NT2/D1 (cell line): ENCODE data around the gene GCM1.

ENCODE experiments used
- DNase-seq: peaks from one replicate; pipeline ENCODE4 v3.0.0-alpha.2; 2011; ENCODE audit warnings: low read depth, low spot score
- H3K27me3 ChIP-seq: 2 replicates; pipeline ENCODE4 v1.6.0; 2011; ENCODE audit warnings: mild to moderate bottlenecking; ENCODE audit not compliant: insufficient read length, insufficient read depth
- H3K36me3 ChIP-seq: 2 replicates; pipeline ENCODE4 v1.6.1; 2011; ENCODE audit warnings: mild to moderate bottlenecking, low read length, mixed read lengths; ENCODE audit not compliant: insufficient read depth, insufficient read length
- H3K4me1 ChIP-seq: 2 replicates; pipeline ENCODE4 v1.5.1; 2011; ENCODE audit not compliant: insufficient read depth, insufficient read length
- H3K4me3 ChIP-seq: 2 replicates; pipeline ENCODE4 v1.5.1; 2011; ENCODE audit warnings: low read depth; ENCODE audit not compliant: insufficient read length
- H3K9ac ChIP-seq: 2 replicates; pipeline ENCODE4 v1.6.0; 2011; ENCODE audit warnings: low read depth; ENCODE audit not compliant: insufficient read length
- H3K9me3 ChIP-seq: 2 replicates; pipeline ENCODE4 v1.5.1; 2011; ENCODE audit warnings: mild to moderate bottlenecking, low read length; ENCODE audit not compliant: insufficient read depth
- SUZ12 ChIP-seq: IDR thresholded peaks from 2 replicates; pipeline ENCODE4 v1.6.1; 2011; ENCODE audit not compliant: insufficient read length, insufficient read depth; ENCODE audit errors: extremely low read depth
- YY1 ChIP-seq: IDR thresholded peaks from 2 replicates; pipeline ENCODE4 v1.6.1; 2011; ENCODE audit not compliant: insufficient read length, insufficient read depth
- ZNF274 ChIP-seq: IDR thresholded peaks from 2 replicates; pipeline ENCODE4 v1.6.1; 2011; ENCODE audit warnings: mild to moderate bottlenecking, low read depth, low read length

The GCM1 gene

GRCh38 chr6:53089948-53090347 lies 58.7 kb downstream of the GCM1 start:
- TF ChIP-seq ZNF274 (no peak), YY1 (no peak), SUZ12 (no peak)
- no peak overlapping the region for H3K9ac ChIP-seq
- no peaks in the 10 kb centered on the region for H3K27me3 ChIP-seq
- H3K9me3 ChIP-seq = no peaks in the 10 kb centered on the region
- no peaks in the 10 kb centered on the region for H3K4me1 ChIP-seq
- DNase-seq = no peak
- H3K36me3 ChIP-seq = peaks cover 45% of the 10 kb centered on the region
- H3K4me3 ChIP-seq = no peak overlapping the region

- Histone ChIP-seq H3K4me1 (no peaks in the 10 kb centered on the region), H3K36me3 (peaks cover 40% of the 10 kb centered on the region), H3K27me3 (no peaks in the 10 kb centered on the region), H3K4me3 (no peak overlapping the region), H3K9me3 (no peaks in the 10 kb centered on the region), H3K9ac (no peak overlapping the region)
- TF ChIP-seq YY1 = no peak
- DNase-seq = no peak
These were observed 62.3 kb downstream of the GCM1 start for GRCh38 chr6:53086302-53086701.

GRCh38 chr6:53080813-53081212 lies 67.8 kb downstream of the GCM1 start:
- Histone ChIP-seq H3K27me3 (no peaks in the 10 kb centered on the region), H3K36me3 (peaks cover 51% of the 10 kb centered on the region), H3K4me1 (no peaks in the 10 kb centered on the region), H3K9ac (no peak overlapping the region), H3K9me3 (no peaks in the 10 kb centered on the region), H3K4me3 (no peak overlapping the region)
- DNase-seq = no peak
- TF ChIP-seq YY1 (no peak), SUZ12 (no peak), ZNF274 (no peak)
